NCI-H2029 treated with DMSO at 0.1 percent for 48 hours (cell line): Measurements from ENCODE around the gene DDI1.
"Not testable (repeated sequence)": the region's sequence is repeated elsewhere in the genome, so short reads cannot be mapped to it uniquely, and the experiment has no call there.

Experiments
- DNase-seq: peaks from one replicate; lab custom pipeline; 2025; lab: John Stamatoyannopoulos, UW

DDI1 gene

DNA sequence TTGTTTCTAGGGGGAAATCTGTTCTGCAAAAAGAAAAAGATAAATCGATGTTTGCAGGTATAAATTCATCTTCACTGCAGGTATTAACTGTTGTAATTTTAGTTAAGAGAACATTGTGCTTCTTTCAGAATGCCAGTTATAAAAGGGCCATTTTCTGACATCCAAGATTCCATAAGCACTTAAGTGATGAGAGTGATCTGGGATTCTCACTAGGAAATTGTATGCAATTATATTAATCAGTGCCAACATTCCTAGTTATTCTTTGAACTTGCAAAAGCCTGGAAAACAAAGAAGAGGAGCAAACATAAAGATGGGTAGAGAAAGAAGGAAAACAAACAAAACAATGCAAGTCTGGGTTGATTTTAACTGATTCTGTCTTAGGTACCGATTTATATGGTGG, 5.4 kb downstream of the DDI1 start:
- DNase-seq, result no peak

DNA sequence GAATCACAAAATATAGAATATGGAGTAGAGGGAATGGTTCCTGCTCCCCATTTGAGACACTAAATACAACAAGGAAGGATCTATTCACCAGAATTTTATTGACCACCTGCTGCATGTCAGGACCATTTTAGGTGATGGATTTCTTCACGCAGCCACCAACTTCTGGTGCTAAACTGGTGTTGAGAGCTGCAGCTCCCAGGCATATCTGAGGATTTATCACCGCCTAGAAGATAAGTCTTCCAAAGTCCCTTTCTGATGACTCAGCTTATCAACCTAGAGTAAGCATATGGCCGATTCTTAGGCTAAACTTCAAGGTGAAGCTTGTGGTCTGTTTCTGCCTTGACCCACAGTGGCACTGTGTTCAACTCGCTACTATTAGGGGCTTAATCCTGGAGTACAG, 6.7 kb downstream of the DDI1 start:
- no peak for DNase-seq

DNA sequence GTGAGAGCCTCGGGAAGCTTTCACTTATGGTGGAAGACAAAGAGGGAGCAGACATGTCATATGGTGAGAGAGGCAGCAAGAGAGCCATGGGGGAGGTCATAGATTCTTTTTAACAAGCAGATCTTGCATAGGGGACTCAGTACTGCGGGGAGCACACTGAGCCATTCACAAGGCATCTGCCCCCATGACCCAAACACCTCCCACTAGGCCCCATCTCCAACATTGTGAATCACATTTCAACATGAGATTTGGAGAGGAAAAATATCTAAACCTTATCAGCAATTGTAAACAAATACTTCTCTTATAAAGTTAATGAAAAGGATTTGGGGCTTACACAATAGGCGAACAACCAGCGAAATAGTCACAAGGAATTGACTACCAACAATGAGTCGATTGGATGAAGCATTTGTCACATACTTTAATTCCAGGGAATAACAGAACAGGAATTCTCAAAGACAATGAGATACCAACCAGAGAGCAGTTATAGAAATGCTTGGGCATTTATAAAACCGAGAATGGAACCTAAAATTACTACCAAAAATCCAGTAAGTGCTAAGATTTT, 7.3 kb downstream of the DDI1 start:
- DNase-seq, result no peak

DNA sequence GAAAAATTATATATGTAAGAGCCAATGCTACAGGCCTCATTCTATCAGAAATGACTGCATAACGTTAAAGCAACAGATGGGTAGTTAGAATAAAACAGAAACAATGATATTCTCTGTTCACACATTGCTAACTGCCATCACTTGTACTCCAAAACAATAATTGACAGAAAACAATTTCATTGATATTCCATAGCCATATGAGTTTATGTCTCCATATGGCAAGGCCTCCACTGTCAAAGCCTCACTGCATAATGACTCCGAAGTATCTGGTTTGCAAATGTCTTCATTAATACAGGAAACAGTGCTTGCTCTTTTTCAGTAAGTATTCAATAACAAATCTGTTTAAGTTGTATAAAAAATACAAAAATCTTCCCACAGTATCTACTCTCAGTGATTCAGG, 9.9 kb downstream of the DDI1 start:
- DNase-seq, result no peak

DNA sequence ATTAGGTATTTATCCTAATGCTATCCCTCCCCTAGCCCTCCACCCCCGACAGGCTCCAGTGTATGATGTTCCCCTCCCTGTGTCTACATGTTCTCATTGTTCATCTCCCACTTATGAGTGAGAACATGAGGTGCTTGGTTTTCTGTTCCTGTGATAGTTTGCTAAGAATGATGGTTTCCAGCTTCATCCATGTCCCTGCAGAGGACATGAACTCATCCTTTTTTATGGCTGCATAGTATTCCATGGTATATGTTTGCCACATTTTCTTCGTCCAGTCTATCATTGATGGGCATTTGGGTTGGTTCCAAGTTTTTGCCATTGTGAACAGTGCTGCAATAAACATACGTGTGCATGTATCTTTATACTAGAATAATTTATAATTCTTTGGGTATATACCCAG, 10.4 kb downstream of the DDI1 start:
- not testable (repeated sequence) for DNase-seq

DNA sequence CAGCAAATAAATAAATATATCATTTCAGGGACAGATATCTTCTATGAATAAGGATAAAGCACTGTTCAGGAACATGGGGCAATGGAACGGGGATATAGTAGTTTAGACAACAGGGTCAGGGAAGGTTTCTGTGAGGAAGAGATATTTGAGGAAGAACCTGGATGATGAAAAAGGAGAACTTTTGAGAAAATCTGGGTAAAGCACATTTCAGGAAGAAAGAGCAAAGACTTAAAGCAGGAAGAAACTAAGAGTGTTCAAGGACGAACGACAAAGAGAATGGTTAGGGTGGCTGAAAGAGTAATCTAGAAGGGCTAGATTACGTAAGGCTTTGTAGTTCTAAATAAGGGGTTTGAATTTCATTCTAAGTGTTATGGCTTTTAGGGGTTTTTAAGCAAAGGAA, 12.7 kb downstream of the DDI1 start:
- DNase-seq, result no peak

DNA sequence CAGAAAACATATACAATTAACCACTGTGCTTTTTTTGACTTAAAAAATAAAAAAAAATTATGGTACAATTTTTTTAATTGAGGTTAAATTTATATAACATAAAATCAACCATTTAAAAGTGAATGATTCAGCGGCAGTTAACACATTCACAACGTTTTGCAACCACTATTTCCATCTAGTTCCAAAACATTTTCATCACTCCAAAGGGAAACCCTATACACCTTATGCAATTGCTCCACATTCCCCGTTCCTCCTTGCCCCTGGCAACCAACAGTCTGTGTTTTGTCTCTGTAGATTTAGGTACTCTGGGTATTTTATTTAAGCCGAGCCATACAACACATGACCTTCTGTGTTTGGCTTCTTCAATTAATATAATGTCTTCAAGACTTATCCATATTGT, 15.3 kb downstream of the DDI1 start:
- DNase-seq, result no peak

DNA sequence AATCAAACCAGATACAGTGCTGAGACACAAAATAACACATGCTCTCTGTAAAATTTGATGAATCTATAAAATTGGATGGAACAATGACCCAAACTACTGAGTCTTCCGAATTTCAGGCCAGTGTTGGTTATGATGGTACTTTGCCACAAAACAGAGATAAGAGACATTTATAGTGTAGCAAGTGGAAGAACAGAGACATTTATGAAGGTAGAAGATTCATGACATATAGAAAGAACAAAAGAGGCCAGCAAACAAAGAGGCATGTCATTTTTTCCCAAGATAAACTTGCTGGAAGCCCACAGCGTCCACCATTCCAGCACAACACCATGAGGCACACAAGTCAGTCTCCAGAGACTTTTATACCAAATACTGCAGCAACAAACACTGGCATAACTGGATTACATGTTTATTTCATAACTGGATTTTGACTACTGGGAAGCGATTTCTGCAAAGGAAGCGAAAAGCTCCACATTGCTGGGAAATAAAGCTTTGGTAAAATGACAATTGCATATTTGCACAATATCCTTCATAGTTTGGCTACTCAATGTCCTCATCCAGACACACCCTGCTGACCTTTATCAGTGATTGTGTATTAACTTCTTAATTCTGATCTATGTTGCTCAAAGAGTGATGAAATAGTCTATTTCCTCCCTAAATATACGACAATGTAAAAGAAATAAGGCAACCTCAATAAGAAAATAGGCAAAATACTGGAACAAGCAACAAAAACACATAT, 17.5 kb downstream of the DDI1 start:
- DNase-seq, result no peak

DNA sequence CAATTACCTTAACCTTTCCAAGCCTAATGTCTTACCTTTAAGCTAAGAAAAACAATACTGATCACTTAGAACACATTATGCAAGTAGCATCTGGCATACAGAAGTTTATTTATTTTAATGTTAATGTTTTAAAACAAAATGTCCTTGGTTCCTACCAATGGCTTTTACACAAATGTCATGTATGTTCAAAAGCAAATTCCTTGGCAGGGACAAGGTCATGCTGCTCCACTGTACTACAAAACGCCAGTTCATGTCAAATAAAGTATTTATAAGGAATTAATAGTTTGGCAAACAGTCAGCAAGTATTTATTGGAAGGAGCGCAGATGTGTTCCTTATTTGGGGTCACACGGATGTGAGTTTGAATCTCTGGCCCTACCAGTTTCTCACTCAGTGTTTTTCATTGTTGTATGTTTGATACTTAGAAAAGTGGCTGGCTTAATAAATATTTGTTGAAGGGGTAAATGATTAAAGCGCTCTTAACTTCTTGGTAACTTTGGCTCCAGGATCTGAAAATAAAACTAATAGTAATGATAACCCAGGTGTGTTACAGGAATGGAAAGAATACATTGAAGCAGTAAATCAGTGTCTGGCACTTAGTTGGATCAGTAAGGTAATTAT, 18.6 kb downstream of the DDI1 start:
- DNase-seq, result no peak

DNA sequence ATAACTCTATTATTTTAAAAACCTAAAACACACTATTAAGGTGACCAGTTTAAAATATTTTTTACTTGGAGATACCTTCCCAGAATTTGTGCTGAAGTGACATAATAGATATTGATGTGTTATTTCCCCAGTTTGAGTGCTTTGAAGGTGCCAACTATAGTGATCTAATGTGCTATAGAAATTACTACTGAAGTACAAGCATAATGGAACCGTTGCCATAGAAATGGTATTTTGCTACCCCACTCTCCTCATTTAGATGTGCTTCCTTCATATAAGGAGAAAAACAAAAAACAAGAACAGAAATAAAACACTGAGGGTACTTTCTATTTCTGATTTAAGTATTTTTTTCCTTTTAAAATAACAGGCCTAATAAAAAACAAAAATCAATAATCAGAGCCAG, 19.2 kb downstream of the DDI1 start:
- DNase-seq, result no peak

DNA sequence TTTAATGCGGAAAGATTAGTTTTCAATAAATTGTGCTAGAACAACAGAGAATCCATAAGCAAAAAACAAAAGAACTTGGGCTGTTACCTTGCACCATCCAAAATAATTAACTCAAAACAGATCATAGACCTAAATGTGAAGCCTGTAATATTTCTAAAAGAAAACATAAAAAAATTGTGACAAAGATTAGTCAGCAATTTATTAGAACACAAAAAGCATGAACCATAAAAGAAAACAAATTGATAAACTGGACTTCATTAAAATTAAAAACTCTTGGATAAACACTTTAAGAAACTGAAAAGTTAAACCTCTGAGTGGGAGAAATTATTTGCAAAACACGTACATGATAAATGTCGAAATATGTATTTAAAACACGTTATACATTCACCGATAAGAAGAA, 21.5 kb downstream of the DDI1 start:
- DNase-seq, result no peak

DNA sequence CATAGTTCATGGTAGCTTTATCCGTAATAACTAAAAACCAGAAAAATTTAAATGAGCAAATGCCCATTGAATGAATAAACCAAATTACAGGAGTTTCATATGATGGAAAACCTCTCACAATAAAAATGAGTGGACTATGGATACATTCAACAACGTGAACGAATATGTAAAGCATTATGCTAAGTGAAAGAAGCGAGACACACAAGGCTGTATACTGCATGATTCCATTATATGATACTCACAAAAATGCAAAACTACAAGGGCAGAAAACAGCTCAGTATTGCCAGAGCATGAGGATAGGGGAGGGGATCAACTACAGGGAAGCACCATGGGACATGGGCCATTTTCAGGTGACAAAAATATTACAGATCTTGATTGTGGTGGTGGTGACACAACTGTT, 22.2 kb downstream of the DDI1 start:
- no peak for DNase-seq

DNA sequence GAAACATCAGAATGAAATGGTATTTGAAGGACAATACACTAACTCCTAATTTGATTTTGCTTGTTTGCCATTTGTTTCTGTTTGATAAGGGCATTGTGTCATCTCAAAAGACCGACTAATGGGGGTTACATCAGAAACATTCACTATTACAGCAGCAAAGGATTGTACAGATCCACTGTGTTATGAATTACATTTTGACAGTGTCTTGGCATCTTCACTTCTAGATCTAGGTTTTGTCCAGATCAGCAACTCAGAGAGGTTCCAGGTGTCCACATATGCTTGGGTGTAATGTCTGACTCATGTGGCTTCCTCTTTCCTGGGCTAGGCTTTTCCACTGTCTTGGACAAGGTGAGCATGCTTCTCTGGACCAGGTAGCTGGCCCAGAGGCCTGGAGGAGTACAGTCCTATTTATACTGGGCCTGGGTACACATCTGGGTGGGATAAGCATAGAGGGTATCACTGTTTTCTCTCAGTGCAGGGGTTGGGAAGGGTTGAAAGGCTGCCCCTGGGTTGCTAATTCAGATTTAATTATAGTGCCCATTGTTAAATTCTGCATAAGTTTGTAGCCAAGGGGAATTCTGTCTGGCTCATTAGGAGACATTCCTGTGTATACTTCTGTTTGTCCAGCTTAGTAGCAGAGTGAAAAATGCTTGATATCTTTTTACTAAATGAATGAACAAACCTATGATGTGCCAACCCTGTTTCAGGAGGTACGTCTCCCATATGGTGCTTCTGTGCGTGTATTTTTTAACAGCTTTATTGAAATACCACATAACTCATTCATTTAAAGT, 23.8 kb downstream of the DDI1 start:
- DNase-seq, result no peak

DNA sequence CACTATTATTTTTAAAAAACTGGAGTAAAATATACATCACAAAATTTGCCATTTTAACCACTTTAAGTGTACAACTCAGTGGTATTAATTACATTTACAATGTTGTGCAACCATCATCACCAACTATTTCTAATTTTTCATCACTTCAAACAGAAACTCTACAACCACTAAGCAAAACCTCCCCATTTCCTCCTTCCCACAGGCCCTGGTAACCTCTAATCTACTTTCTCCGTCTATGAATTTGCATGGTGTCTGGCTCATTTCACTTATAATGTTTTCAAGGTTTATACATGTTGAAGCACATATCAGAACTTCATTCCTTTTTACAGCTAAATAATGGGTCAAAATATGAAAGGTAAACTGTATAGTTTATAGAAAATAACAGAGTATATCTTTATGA, 24.4 kb downstream of the DDI1 start:
- no peak for DNase-seq

DNA sequence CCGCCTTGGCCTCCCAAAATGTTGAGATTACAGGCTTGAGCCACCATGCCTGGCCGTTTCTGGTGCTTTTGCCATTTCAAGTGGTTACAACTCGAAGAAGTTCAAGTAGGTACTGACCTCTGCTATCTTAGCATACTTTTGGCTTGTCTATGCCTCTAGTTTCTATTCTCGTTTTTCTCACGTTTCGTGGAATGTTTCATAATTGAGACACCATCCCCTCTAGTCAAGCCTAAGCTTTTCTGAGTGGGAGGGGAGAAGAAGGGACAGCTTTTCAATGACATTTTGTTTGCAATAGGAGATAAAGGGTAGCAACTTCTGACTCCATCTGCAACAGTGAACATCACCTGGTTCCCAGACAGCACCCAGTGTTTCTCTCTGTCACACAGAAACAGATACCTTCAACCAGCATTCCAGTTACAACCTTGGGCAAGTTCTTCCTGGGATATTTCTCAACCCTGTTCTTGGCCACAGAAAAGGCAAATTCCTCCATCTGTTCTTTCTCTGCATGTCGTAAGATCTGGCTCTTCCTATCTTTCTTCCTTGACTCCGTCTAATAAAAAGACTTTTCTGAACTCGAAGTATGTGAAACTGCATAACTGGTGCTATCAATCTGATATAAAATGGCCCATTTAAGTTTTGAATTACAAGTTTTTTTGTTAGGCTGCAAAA, 25.5 kb downstream of the DDI1 start:
- no peak for DNase-seq

DNA sequence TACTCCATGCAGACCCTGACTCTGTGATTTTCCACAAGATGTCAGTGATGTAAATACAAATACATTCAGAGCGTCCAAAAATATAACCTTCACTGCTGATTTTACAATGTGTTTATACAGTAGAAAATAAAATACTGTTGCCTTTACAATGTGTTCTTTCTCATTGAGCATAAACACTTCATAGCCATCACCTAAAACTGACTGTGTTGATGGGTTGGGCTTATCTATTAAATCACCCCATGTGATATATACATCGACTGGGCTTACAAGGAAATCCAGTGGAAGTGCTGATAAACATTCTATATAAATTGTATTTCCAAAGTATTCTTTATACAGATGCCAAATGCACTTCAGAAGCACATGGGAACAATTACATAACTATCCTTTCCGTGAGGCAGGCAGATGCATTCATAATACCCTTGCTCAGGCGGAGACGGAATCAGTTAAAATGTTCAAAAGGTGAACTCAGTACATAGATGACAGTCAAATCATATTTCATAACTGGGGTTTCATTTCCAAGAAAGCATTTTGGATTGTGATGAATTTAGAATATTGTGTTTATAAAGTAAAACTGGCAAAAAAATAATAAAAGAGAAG, 27.7 kb downstream of the DDI1 start:
- DNase-seq, result no peak

DNA sequence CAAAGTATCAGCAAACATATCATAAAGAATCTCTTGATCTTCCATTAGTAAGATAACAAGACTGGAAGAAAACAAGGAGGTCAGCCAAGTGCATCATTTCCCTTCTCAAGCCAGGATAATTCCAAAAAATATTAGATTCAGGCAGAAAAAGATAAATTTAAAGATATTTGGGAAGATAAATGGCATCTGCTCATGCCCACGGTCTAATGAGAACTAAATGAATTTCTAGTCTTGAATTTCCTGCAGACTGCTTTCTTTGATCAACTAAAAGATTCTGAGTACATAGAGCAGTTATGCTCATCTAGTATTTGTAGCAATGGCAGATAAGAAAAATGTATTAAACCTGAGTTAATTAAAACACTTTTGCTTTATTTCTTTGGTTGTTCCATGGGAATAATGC, 31.1 kb downstream of the DDI1 start:
- DNase-seq, result no peak

DNA sequence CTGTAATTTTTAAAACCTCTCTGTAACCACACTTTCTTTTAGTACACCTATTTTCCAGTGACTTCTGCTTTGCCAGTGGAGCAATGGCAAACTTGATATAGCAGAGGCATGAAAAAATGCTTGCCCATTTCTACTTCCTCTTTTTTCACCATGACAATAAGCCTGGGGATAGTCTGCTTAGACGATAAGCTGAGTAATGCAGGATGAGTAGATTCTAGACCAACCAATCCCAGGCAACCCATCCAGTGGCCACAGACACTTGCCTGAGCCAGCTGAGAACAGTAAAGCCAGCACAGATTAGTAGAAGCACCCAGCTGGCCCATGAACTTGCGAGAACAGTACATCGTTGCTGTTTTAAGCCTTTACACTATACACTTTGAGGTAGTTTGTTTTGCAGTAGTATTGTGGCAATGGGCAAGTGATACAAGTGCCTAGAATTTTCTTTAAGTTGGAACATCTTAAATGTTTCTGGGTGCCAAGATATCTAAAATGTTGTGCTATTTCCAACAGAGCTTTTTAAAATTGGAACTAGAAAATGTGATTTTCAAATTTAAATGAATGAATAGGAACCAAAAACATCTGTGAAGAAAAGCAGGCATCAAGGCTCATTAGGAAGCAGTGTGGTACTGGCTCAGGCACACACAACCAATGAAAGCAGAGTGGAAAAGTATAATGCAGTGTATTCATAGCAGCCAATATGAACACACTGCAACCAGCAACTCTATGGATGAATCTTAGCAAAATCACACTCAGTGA, 37.7 kb downstream of the DDI1 start:
- no peak for DNase-seq

DNA sequence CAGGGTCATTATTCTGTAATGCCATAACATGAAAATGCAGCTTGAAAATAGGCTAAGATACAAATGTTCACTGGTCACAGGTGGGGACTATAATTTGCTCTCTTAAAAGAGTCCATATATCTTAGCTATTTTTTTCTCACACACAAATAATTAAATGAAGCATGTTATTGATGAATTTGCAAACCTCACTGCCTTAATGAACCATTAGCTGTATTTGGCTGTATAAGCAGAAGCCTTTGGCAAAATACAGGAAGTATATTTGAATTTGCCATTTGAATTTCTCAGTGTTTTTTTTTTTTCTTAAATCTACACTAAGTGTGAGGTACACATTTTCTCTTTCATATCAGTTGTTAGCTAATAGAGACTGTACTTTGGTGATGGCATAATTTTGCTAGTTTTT, 38.7 kb downstream of the DDI1 start:
- no peak for DNase-seq

DNA sequence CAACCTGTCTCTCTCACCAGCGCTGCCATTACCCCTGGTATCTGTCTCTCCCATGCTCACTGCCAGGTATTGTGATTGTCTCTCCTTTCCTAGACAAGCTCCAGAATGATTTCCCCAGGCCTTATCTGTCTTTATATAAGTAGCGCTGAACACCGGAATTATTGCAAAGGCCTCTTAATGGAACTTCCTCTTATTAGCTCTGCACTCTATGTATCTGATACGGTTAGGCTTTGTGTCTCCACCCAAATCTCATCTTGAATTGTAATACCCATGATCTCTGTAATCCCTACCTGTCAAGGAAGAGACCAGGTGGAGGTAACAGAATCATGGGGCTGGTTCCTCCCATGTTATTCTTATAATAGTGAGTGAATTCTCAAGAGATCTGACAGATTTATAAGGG, 39.3 kb downstream of the DDI1 start:
- no peak for DNase-seq

DNA sequence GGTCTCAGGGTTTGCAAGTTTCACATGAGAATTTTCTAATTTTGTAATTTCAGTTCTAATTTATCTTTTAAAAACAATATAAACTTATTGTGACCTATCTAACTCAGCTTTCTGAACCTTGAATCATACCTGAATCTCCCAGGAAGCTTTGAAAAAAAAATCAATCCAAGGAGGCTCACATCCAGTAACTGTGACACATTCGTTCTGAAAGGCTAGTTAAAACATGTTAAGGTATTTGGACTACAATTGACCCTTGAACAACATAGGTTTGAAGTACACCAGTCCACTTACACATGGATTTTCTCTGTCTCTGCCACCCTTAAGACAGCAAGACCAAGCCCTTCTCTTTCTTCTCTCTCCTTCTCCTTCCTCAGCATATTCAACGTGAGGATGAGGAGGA, 40.0 kb downstream of the DDI1 start:
- DNase-seq, result no peak
